GM18517 (cell line): ENCODE measurements around the gene KCNK2.

ENCODE experiments used
- ATAC-seq: cut with Tn5 transposase; IDR thresholded peaks from one replicate; pipeline ENCODE4 v1.9.1; 2021; ENCODE audit warnings: mild to moderate bottlenecking, moderate library complexity; ENCODE audit not compliant: unreplicated experiment

The KCNK2 gene

GRCh38 chr1:215082532-215083382 is at the start of gene KCNK2:
KCNK2 (plus strand) TSS chr1:215082737; CDS start chr1:215083386, 649 bp downstream.
- ATAC-seq: no peak

- ATAC-seq: no peak
Observed at GRCh38 chr1:215032911-215033526, 49.5 kb upstream of the KCNK2 start.

GRCh38 chr1:215040190-215040589 is 42.3 kb upstream of the KCNK2 start:
- ATAC-seq: no peak

GRCh38 chr1:215043401-215043800 is 39.1 kb upstream of the KCNK2 start:
- no peak for ATAC-seq

- ATAC-seq: no peak
Observed at GRCh38 chr1:215044151-215044550, 38.4 kb upstream of the KCNK2 start.

- no peak for ATAC-seq
Observed at GRCh38 chr1:215045698-215046308, 36.7 kb upstream of the KCNK2 start.

- ATAC-seq: no peak
Observed at GRCh38 chr1:215052256-215053015, 30.1 kb upstream of the KCNK2 start.

GRCh38 chr1:215054266-215054665 is 28.3 kb upstream of the KCNK2 start:
- no peak for ATAC-seq

- no peak for ATAC-seq
Observed at GRCh38 chr1:215055281-215055935, 27.1 kb upstream of the KCNK2 start.

GRCh38 chr1:215056584-215056983 is 26.0 kb upstream of the KCNK2 start:
- ATAC-seq: no peak

GRCh38 chr1:215059947-215060346 is 22.6 kb upstream of the KCNK2 start:
- no peak for ATAC-seq

- ATAC-seq: no peak
Observed at GRCh38 chr1:215064327-215064726, 18.2 kb upstream of the KCNK2 start.

- no peak for ATAC-seq
Observed at GRCh38 chr1:215071078-215071477, 11.5 kb upstream of the KCNK2 start.

- ATAC-seq: no peak
Observed at GRCh38 chr1:215076322-215076721, 6.2 kb upstream of the KCNK2 start.

GRCh38 chr1:215079456-215079855 is 3.1 kb upstream of the KCNK2 start:
- ATAC-seq: no peak

GRCh38 chr1:215081661-215082531 is 641 bp upstream of the KCNK2 start:
- ATAC-seq: no peak

GRCh38 chr1:215083383-215083961 is 935 bp downstream of the KCNK2 start:
- no peak for ATAC-seq

- ATAC-seq: no peak
Observed at GRCh38 chr1:215084621-215085020, 2.1 kb downstream of the KCNK2 start.

GRCh38 chr1:215087603-215088002 is 5.1 kb downstream of the KCNK2 start:
- no peak for ATAC-seq
